GM23248 (cell line): Measurements from ENCODE around the gene HNRNPLL. TPM values are rescaled to one million over a fixed set of nuclear protein-coding genes. Genes with fewer than 3 reads are reported as not detected.
A peak's percentile ranks its signal among the peaks of the same experiment; 100 is the strongest.

Experiments
- DNase-seq: peaks from one replicate; pipeline ENCODE4 v3.0.0-alpha.2; 2015
- H2AFZ ChIP-seq: fragments of 200-600 bp; sonication (generic); 2 replicates; pipeline ENCODE4 v1.6.1; 2016; ENCODE audit warnings: antibody characterized with exemption
- H3F3A ChIP-seq: fragments of 200-600 bp; sonication (generic); 2 replicates; pipeline ENCODE4 v1.6.1; 2016; ENCODE audit warnings: mild to moderate bottlenecking, antibody characterized with exemption, mixed run types; ENCODE audit not compliant: insufficient read depth
- H3K27ac ChIP-seq: fragments of 200-600 bp; sonication (generic); 2 replicates; pipeline ENCODE4 v1.5.1; 2016; ENCODE audit warnings: mild to moderate bottlenecking
- H3K27me3 ChIP-seq: fragments of 200-600 bp; sonication (generic); replicated peaks from 2 replicates; pipeline ENCODE4 v1.6.1; 2016; ENCODE audit warnings: mild to moderate bottlenecking; ENCODE audit not compliant: insufficient read depth
- H3K36me3 ChIP-seq: fragments of 200-600 bp; sonication (generic); 2 replicates; pipeline ENCODE4 v1.6.1; 2016; ENCODE audit warnings: low read depth, mild to moderate bottlenecking
- H3K4me1 ChIP-seq: fragments of 200-600 bp; sonication (generic); 2 replicates; pipeline ENCODE4 v1.6.1; 2016; ENCODE audit warnings: mild to moderate bottlenecking; ENCODE audit not compliant: insufficient read depth
- H3K4me2 ChIP-seq: fragments of 200-600 bp; sonication (generic); one replicate; pipeline ENCODE4 v1.6.1; 2016; ENCODE audit warnings: mild to moderate bottlenecking; ENCODE audit not compliant: unreplicated experiment
- H3K4me3 ChIP-seq: fragments of 200-600 bp; sonication (generic); 2 replicates; pipeline ENCODE4 v1.5.1; 2016; ENCODE audit warnings: mild to moderate bottlenecking
- H3K79me2 ChIP-seq: fragments of 200-600 bp; sonication (generic); 2 replicates; pipeline ENCODE4 v1.6.1; 2016; ENCODE audit warnings: mild to moderate bottlenecking; ENCODE audit not compliant: insufficient read depth
- H3K9ac ChIP-seq: fragments of 200-600 bp; sonication (generic); 2 replicates; pipeline ENCODE4 v1.6.1; 2016; ENCODE audit warnings: mild to moderate bottlenecking
- H3K9me2 ChIP-seq: fragments of 200-600 bp; sonication (generic); 2 replicates; pipeline ENCODE4 v1.6.1; 2016; ENCODE audit warnings: mixed run types, mild to moderate bottlenecking, moderate library complexity; ENCODE audit not compliant: insufficient read depth
- H3K9me3 ChIP-seq: fragments of 200-600 bp; sonication (generic); one replicate; pipeline ENCODE4 v1.6.1; 2017; ENCODE audit warnings: low read depth
- H4K20me1 ChIP-seq: fragments of 200-600 bp; sonication (generic); 2 replicates; pipeline ENCODE4 v1.6.0; 2016; ENCODE audit not compliant: insufficient read depth
- EZH2 ChIP-seq: fragments of 200-600 bp; sonication (generic); IDR thresholded peaks from 2 replicates; pipeline ENCODE4 v1.6.1; 2018; ENCODE audit warnings: antibody characterized with exemption, mild to moderate bottlenecking; ENCODE audit not compliant: insufficient read depth, poor library complexity, severe bottlenecking
- EZH2phosphoT487 ChIP-seq: fragments of 200-600 bp; sonication (generic); IDR thresholded peaks from 2 replicates; pipeline ENCODE4 v1.6.1; 2018; ENCODE audit warnings: antibody characterized with exemption, moderate library complexity, mild to moderate bottlenecking, low read depth; ENCODE audit not compliant: insufficient read depth
- WGBS, 2 experiments: methylation state at CpG; one replicate each; pipeline ENCODE4 v1.1.6; 2015 to 2017; ENCODE audit warnings: low lambda C conversion rate in 2 of 2, low coverage in 1 of 2; ENCODE audit errors: missing lambda C conversion rate in 2 of 2; 5-methylcytosine and 5-hydroxymethylcytosine counted together
- in situ Hi-C: fragments of 300-500 bp; cut with MboI; formaldehyde crosslinking; loops from 2 replicates; pipeline ENCODE4 v1.15.0; 2020
- polyA plus RNA-seq: library from polyadenylated mRNA; unstranded; fragments of >200 nt; fragmentation: Nextera tagmentation; extraction: Ambion mirVana; gene quantifications from 2 replicates; pipeline ENCODE4 v1.2.1, GENCODE V29; 2016
- total RNA-seq: library from RNA; depleted of rRNA; stranded (reverse); fragments of >200 nt; shearing (Covaris generic); gene quantifications from 2 replicates; pipeline ENCODE4 v1.2.3, GENCODE V29; 2014

Gene HNRNPLL
- total and polyA plus RNA-seq, 2 experiments from 2014 or later = 31.3 to 42.6 TPM

- peak overlapping the region; percentile 82 for H3K27ac ChIP-seq
- no peaks in the 10 kb centered on the region for H3K9me2 ChIP-seq
- H3K36me3 ChIP-seq = no peaks in the 10 kb centered on the region
- in situ Hi-C loops = loop anchor here (10.0 kb wide), 1 partner anchor 113 kb away; no protein-coding TSS in a partner anchor
- H3K27me3 ChIP-seq = no peaks in the 10 kb centered on the region
- TF ChIP-seq EZH2 (no peak), EZH2phosphoT487 (no peak)
- H3F3A ChIP-seq = peaks cover 26% of the 10 kb centered on the region; the same call in 1 of the 2 replicates
- WGBS, 2 experiments = 1% methylated on average over 22 to 25 of the region's 25 CpGs
- H3K9ac ChIP-seq = peak overlapping the region; percentile 93
- peak overlapping the region; percentile 100 for H3K4me2 ChIP-seq
- DNase-seq = peak; percentile 56
- peaks cover 33% of the 10 kb centered on the region for H3K4me1 ChIP-seq
- H4K20me1 ChIP-seq = peaks cover 32% of the 10 kb centered on the region
- H3K9me3 ChIP-seq = no peaks in the 10 kb centered on the region
- peak overlapping the region; percentile 66 for H2AFZ ChIP-seq
- H3K79me2 ChIP-seq = peaks cover 58% of the 10 kb centered on the region
- H3K4me3 ChIP-seq = peak overlapping the region; percentile 94
These were observed 1.1 kb downstream of the HNRNPLL start for GRCh38 chr2:38601463-38602135.

GRCh38 chr2:38600921-38601455 is 1.7 kb downstream of the HNRNPLL start:
- peak overlapping the region; percentile 94 for H3K4me3 ChIP-seq
- peak overlapping the region; percentile 66 for H2AFZ ChIP-seq
- no peaks in the 10 kb centered on the region for H3K36me3 ChIP-seq
- WGBS, 2 experiments = 2% methylated on average over 9 of the region's 9 CpGs
- H3F3A ChIP-seq = peaks cover 26% of the 10 kb centered on the region; the same call in 1 of the 2 replicates
- H3K4me2 ChIP-seq = peak overlapping the region; percentile 100
- no peaks in the 10 kb centered on the region for H3K9me2 ChIP-seq
- TF ChIP-seq EZH2phosphoT487 = no peak
- TF ChIP-seq EZH2 = no peak
- H3K9ac ChIP-seq = peak overlapping the region; percentile 93
- peaks cover 33% of the 10 kb centered on the region for H3K4me1 ChIP-seq
- no peaks in the 10 kb centered on the region for H3K27me3 ChIP-seq
- H3K79me2 ChIP-seq = peaks cover 64% of the 10 kb centered on the region
- H3K27ac ChIP-seq = peak overlapping the region; percentile 82
- in situ Hi-C loops = loop anchor here (10.0 kb wide), 1 partner anchor 114 kb away; no protein-coding TSS in a partner anchor
- no peaks in the 10 kb centered on the region for H3K9me3 ChIP-seq
- peaks cover 32% of the 10 kb centered on the region for H4K20me1 ChIP-seq
- DNase-seq = peak; percentile 56

DNA sequence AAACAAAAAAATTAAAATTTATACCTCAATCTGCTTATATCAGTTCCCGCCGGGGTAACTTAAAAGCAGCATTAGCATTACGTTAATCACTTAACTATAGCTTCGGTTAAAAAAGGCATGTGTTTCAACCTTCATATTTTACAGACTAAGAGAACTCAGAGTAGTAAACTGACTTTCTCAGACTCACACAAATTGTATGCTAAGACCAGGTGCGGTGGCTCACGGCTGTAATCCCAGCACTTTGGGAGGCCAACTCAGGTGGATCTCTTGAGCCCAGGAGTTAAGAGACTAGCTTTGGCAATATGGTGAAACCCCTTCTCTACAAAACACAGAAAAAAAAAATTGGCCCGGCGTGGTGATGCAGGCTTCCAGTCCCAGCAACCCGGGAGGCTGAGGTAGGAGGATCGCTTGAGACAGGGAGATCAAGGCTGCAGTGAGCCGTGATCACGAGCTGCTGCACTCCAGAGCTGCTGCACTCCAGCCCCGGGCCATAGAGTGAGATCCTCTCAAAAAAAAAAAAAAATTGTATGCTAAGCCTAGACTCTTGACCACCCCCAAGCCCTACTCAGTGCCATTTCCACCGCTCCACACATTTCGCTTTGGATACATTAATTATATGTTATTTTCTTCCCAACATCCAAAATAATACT is 2.4 kb downstream of the HNRNPLL start:
- Histone ChIP-seq H3K9me2 (no peaks in the 10 kb centered on the region), H4K20me1 (peaks cover 32% of the 10 kb centered on the region), H2AFZ (no peak overlapping the region), H3K9me3 (no peaks in the 10 kb centered on the region), H3K36me3 (no peaks in the 10 kb centered on the region), H3K4me3 (peak overlapping the region; percentile 94), H3K4me2 (peak overlapping the region; percentile 100), H3K9ac (peak overlapping the region; percentile 93), H3K79me2 (peaks cover 70% of the 10 kb centered on the region), H3F3A (peaks cover 26% of the 10 kb centered on the region; the same call in 1 of the 2 replicates), H3K27me3 (no peaks in the 10 kb centered on the region), H3K4me1 (peaks cover 33% of the 10 kb centered on the region), H3K27ac (peak overlapping the region; percentile 82)
- peak; percentile 56 for DNase-seq
- in situ Hi-C loops = loop anchor here (10.0 kb wide), 1 partner anchor 114 kb away; no protein-coding TSS in a partner anchor
- TF ChIP-seq EZH2 (no peak), EZH2phosphoT487 (no peak)
- WGBS, 2 experiments = 36 to 41% methylated on average over 15 of the region's 15 CpGs

DNA sequence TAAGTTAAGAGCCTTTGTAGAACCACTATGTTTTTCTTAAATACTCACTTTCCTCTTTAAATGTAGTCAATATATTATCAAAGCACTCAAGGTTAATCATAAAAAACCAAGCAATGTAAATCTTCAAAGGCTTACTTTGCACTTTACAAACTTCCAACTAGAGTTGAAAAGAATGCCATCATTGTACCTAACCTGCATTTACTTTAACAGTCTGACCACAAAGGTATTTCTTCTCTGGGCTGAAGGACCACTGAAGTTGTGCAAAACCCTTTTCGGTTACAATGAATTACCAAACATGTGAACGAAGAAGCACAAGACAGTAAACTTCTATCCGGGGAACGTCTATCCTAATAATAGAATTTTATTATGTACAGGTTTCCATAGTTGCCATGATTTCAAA is 3.0 kb downstream of the HNRNPLL start:
- Histone ChIP-seq H3F3A (peaks cover 26% of the 10 kb centered on the region; the same call in 1 of the 2 replicates), H4K20me1 (peaks cover 32% of the 10 kb centered on the region), H3K27ac (peak overlapping the region; percentile 82), H3K9me3 (no peaks in the 10 kb centered on the region), H3K4me3 (peak overlapping the region; percentile 94), H2AFZ (no peak overlapping the region), H3K27me3 (no peaks in the 10 kb centered on the region), H3K9ac (peak overlapping the region; percentile 93), H3K36me3 (no peaks in the 10 kb centered on the region), H3K4me2 (peak overlapping the region; percentile 100), H3K79me2 (peaks cover 77% of the 10 kb centered on the region), H3K9me2 (no peaks in the 10 kb centered on the region), H3K4me1 (peaks cover 35% of the 10 kb centered on the region)
- DNase-seq = peak; percentile 52
- TF ChIP-seq EZH2phosphoT487 (no peak), EZH2 (no peak)
- WGBS, 2 experiments = 8 to 12% methylated on average over 4 of the region's 4 CpGs
- in situ Hi-C loops = loop anchor here (10.0 kb wide), 1 partner anchor 115 kb away; no protein-coding TSS in a partner anchor
